ENCODE results near the gene RAB3C. TPM values are rescaled to one million over a fixed set of nuclear protein-coding genes. Genes with fewer than 3 reads are reported as not detected.

The RAB3C gene
- total RNA-seq, 2 donors from 2014 or later = 0.41 to 2.8 TPM

- Histone ChIP-seq H3K27me3 (replicated peaks; ENCODE audit: insufficient read depth) (no peaks in the 10 kb centered on the region), H3K4me1 (ENCODE audit: control insufficient read depth in 1 of 2, low read depth in 2 of 2) (peaks cover 6 to 13% of the 10 kb centered on the region in 2 donors), H3K27ac (no peak overlapping the region), H3K9me3 (no peaks in the 10 kb centered on the region), H3K36me3 (no peaks in the 10 kb centered on the region), H3K4me3 (no peak overlapping the region)
- no peak for TF ChIP-seq CTCF (IDR thresholded peaks at IDR 0.05)
- ATAC-seq (ENCODE audit: insufficient number of reproducible peaks, low FRiP score, low read depth) (no peak), DNase-seq (ENCODE audit: low spot score) (no peak)
These were observed 66.0 kb downstream of the RAB3C start for GRCh38 chr5:58648846-58649245.

- ATAC-seq (ENCODE audit: insufficient number of reproducible peaks, low FRiP score, low read depth) = no peak
- TF ChIP-seq CTCF (IDR thresholded peaks at IDR 0.05) = no peak
These were observed 66.8 kb downstream of the RAB3C start for GRCh38 chr5:58649716-58650115.

GRCh38 chr5:58653521-58653920 is 70.6 kb downstream of the RAB3C start:
- Histone ChIP-seq H3K27ac (no peak overlapping the region), H3K9me3 (peaks cover 2% of the 10 kb centered on the region), H3K4me3 (no peak overlapping the region), H3K36me3 (no peaks in the 10 kb centered on the region), H3K27me3 (replicated peaks; ENCODE audit: insufficient read depth) (no peaks in the 10 kb centered on the region), H3K4me1 (ENCODE audit: control insufficient read depth in 1 of 2, low read depth in 2 of 2) (peaks cover 6 to 13% of the 10 kb centered on the region in 2 donors)
- TF ChIP-seq CTCF (IDR thresholded peaks at IDR 0.05) = no peak
- DNase-seq (ENCODE audit: low spot score) (no peak), ATAC-seq (ENCODE audit: insufficient number of reproducible peaks, low FRiP score, low read depth) (no peak)

More at GRCh38 chr5:58649716-58650115, 66.8 kb downstream of the RAB3C start:
- Histone ChIP-seq H3K4me1 (ENCODE audit: control insufficient read depth in 1 of 2, low read depth in 2 of 2) (peaks cover 6 to 13% of the 10 kb centered on the region in 2 donors), H3K4me3 (no peak overlapping the region), H3K36me3 (no peaks in the 10 kb centered on the region), H3K27me3 (replicated peaks; ENCODE audit: insufficient read depth) (no peaks in the 10 kb centered on the region), H3K9me3 (no peaks in the 10 kb centered on the region), H3K27ac (no peak overlapping the region)
- DNase-seq (ENCODE audit: low spot score) = no peak

GRCh38 chr5:58666141-58666540 is 83.3 kb downstream of the RAB3C start:
- Histone ChIP-seq H3K9me3 (no peaks in the 10 kb centered on the region), H3K27ac (no peak overlapping the region), H3K36me3 (no peaks in the 10 kb centered on the region), H3K4me3 (no peak overlapping the region), H3K27me3 (replicated peaks; ENCODE audit: insufficient read depth) (no peaks in the 10 kb centered on the region), H3K4me1 (ENCODE audit: control insufficient read depth in 1 of 2, low read depth in 2 of 2) (no peaks in the 10 kb centered on the region)
- no peak for ATAC-seq (ENCODE audit: insufficient number of reproducible peaks, low FRiP score, low read depth)
- no peak for DNase-seq (ENCODE audit: low spot score)
- no peak for TF ChIP-seq CTCF (IDR thresholded peaks at IDR 0.05)

- TF ChIP-seq CTCF (IDR thresholded peaks at IDR 0.05) = no peak
- ATAC-seq (ENCODE audit: insufficient number of reproducible peaks, low FRiP score, low read depth) (no peak), DNase-seq (ENCODE audit: low spot score) (no peak)
- Histone ChIP-seq H3K9me3 (no peaks in the 10 kb centered on the region), H3K27ac (no peak overlapping the region), H3K27me3 (replicated peaks; ENCODE audit: insufficient read depth) (no peaks in the 10 kb centered on the region), H3K4me1 (ENCODE audit: control insufficient read depth in 1 of 2, low read depth in 2 of 2) (no peaks in the 10 kb centered on the region), H3K36me3 (no peaks in the 10 kb centered on the region), H3K4me3 (no peak overlapping the region)
These were observed 84.0 kb downstream of the RAB3C start for GRCh38 chr5:58666598-58667581.
